ENCODE data around the gene RNF187. TPM values are rescaled to one million over a fixed set of nuclear protein-coding genes. Genes with fewer than 3 reads are reported as not detected.

Gene RNF187
- total and polyA plus RNA-seq, 2 of the 4 experiments (the other 2 are of a cell fraction): 14.0 to 55.4 TPM

- in situ Hi-C loops (cut with MboI; ENCODE audit: low sequenced_read_pairs): no loop called here
- Histone ChIP-seq H3K27ac (ENCODE audit: insufficient read depth, low read length) (no peak overlapping the region), H3K9me3 (ENCODE audit: control insufficient read depth, insufficient read depth, low read length) (no peaks in the 10 kb centered on the region), H2BK5ac (ENCODE audit: low read depth, low read length, poor library complexity, severe bottlenecking) (no peak overlapping the region), H2BK120ac (ENCODE audit: low read depth, low read length) (no peak overlapping the region), H3K79me1 (ENCODE audit: low read depth in 1 of 2, low read length in 2 of 2) (no peaks in the 10 kb centered on the region), H2BK15ac (ENCODE audit: low read depth, low read length) (no peak overlapping the region), H3K4me2 (ENCODE audit: low read depth, low read length) (no peak overlapping the region), H3K18ac (ENCODE audit: low read depth, low read length) (no peak overlapping the region), H2AFZ (replicated peaks; ENCODE audit: low read length, poor library complexity) (no peak overlapping the region), H4K5ac (ENCODE audit: low read depth, low read length) (no peak overlapping the region), H3K27me3 (ENCODE audit: control insufficient read depth, insufficient read depth, low read length) (peaks cover 44% of the 10 kb centered on the region), H2AK9ac (replicated peaks; ENCODE audit: low read depth, low read length, poor library complexity) (no peak overlapping the region), H3K4ac (ENCODE audit: low read depth, low read length) (no peak overlapping the region), H4K8ac (ENCODE audit: low read depth in 2 of 2, low read length in 2 of 2) (no peak overlapping the region), H3K9me1 (ENCODE audit: insufficient read depth, low read length) (no peaks in the 10 kb centered on the region), H3K36me3 (ENCODE audit: control insufficient read depth, insufficient read depth, low read length) (no peaks in the 10 kb centered on the region), H3K14ac (replicated peaks; ENCODE audit: low read depth, low read length) (no peak overlapping the region), H2BK20ac (ENCODE audit: low read depth, low read length) (no peak overlapping the region), H3K4me3 (ENCODE audit: insufficient read depth, low read depth, low read length) (no peak overlapping the region), H2AK5ac (ENCODE audit: low read depth, low read length) (no peak overlapping the region), H4K20me1 (ENCODE audit: insufficient read depth, low read length) (no peaks in the 10 kb centered on the region), H4K91ac (ENCODE audit: insufficient read depth, low read depth, low read length) (no peak overlapping the region), H3K4me1 (ENCODE audit: control insufficient read depth, insufficient read depth, low read length) (no peaks in the 10 kb centered on the region), H3K9ac (ENCODE audit: low read depth, low read length) (no peak overlapping the region), H3K23ac (ENCODE audit: low read depth, low read length) (no peak overlapping the region), H3K56ac (ENCODE audit: extremely low read depth, insufficient read depth, low read length) (no peak overlapping the region)
- TF ChIP-seq USF2 (IDR thresholded peaks at IDR 0.05; ENCODE audit: low read depth, low read length) (no peak), RFX5 (IDR thresholded peaks at IDR 0.05; ENCODE audit: low read depth, low read length) (no peak), MAZ (IDR thresholded peaks at IDR 0.05; ENCODE audit: borderline replicate concordance, low read depth, low read length) (no peak), RCOR1 (IDR thresholded peaks at IDR 0.05; ENCODE audit: insufficient replicate concordance, low read length) (no peak), CHD1 (IDR thresholded peaks at IDR 0.05; ENCODE audit: low read depth, low read length) (no peak), ELK1 (IDR thresholded peaks at IDR 0.05; ENCODE audit: borderline replicate concordance, low read depth, low read length) (no peak), RAD21 (IDR thresholded peaks at IDR 0.05; ENCODE audit: low read length) (no peak), CEBPB (IDR thresholded peaks at IDR 0.05; ENCODE audit: low read depth, low read length) (no peak), SMC3 (IDR thresholded peaks at IDR 0.05; ENCODE audit: low read depth, low read length) (no peak), FOS (IDR thresholded peaks at IDR 0.05; ENCODE audit: low read depth, low read length) (no peak), MXI1 (IDR thresholded peaks at IDR 0.05; ENCODE audit: borderline replicate concordance, low read depth, low read length) (no peak), NFE2L2 (IDR thresholded peaks at IDR 0.05; ENCODE audit: low read depth, low read length) (no peak), CTCF (conservative IDR thresholded peaks at IDR 0.05; ENCODE audit: low read depth, low read length) (no peak), BHLHE40 (IDR thresholded peaks at IDR 0.05; ENCODE audit: low read depth, low read length) (no peak), POLR2A (IDR thresholded peaks at IDR 0.05; ENCODE audit: low read depth, low read length) (no peak), MAFK (IDR thresholded peaks at IDR 0.05; ENCODE audit: low read depth, low read length) (no peak)
- no TSS peak for BruUV-seq (replicated peaks)
- ATAC-seq (ENCODE audit: low read depth): no peak
- POLR2A ChIA-PET (ENCODE audit: unreplicated experiment): no interaction called here
- whole genome bisulfite sequencing, 2 experiments (ENCODE audit: extremely low coverage in 2 of 2, insufficient read length in 1 of 2): 55% methylated on average over 4 of the region's 7 CpGs; no CpG with 5 or more reads in 1 of the 2 experiments
- CTCF ChIA-PET: no interaction called here
- DNase-seq: no peak
- intact Hi-C loops (cut with micrococcal nuclease): loop anchor here (2.0 kb wide), 1 partner anchor 516 kb away; no protein-coding TSS in a partner anchor
- dilution Hi-C loops (cut with HindIII; ENCODE audit: low sequenced_read_pairs, unreplicated experiment): no loop called here
Measured at GRCh38 chr1:228514421-228514820, 27.2 kb downstream of the RNF187 start.
